GM19324 (cell line): ENCODE measurements around the gene NIF3L1.

Source experiments
- ATAC-seq: cut with Tn5 transposase; IDR thresholded peaks from one replicate; pipeline ENCODE4 v1.9.1; 2021; ENCODE audit warnings: mild to moderate bottlenecking, moderate library complexity; ENCODE audit not compliant: unreplicated experiment, low FRiP score

The NIF3L1 gene

GRCh38 chr2:200888704-200889625 is at the start of gene NIF3L1, which contains the start of gene PPIL3:
NIF3L1 (plus strand) TSS chr2:200889371; CDS start chr2:200891944, 2,573 bp downstream.
PPIL3 (minus strand) TSS chr2:200889077; CDS start chr2:200887615, 1,462 bp downstream.
- ATAC-seq = peak; percentile 90

GRCh38 chr2:200839513-200839912 is 49.7 kb upstream of the NIF3L1 start:
- no peak for ATAC-seq

- ATAC-seq = no peak
Observed at GRCh38 chr2:200843993-200844948, 44.9 kb upstream of the NIF3L1 start.

GRCh38 chr2:200845194-200845593 is 44.0 kb upstream of the NIF3L1 start:
- ATAC-seq = no peak

GRCh38 chr2:200845669-200846325 is 43.4 kb upstream of the NIF3L1 start:
- no peak for ATAC-seq

- ATAC-seq = no peak
Observed at GRCh38 chr2:200847269-200847668, 41.9 kb upstream of the NIF3L1 start.

GRCh38 chr2:200847939-200848338 is 41.2 kb upstream of the NIF3L1 start:
- ATAC-seq = no peak

- ATAC-seq = no peak
Observed at GRCh38 chr2:200850512-200851256, 38.5 kb upstream of the NIF3L1 start.

GRCh38 chr2:200851398-200852248 is 37.5 kb upstream of the NIF3L1 start:
- ATAC-seq = no peak

GRCh38 chr2:200852605-200853004 is 36.6 kb upstream of the NIF3L1 start:
- no peak for ATAC-seq

- ATAC-seq = no peak
Observed at GRCh38 chr2:200856806-200857205, 32.4 kb upstream of the NIF3L1 start.

- ATAC-seq = no peak
Observed at GRCh38 chr2:200860092-200860795, 28.9 kb upstream of the NIF3L1 start.

GRCh38 chr2:200861617-200862155 is 27.5 kb upstream of the NIF3L1 start:
- ATAC-seq = no peak

- ATAC-seq = no peak
Observed at GRCh38 chr2:200862532-200863000, 26.6 kb upstream of the NIF3L1 start.

GRCh38 chr2:200863782-200864175 is 25.4 kb upstream of the NIF3L1 start:
- ATAC-seq = no peak

- ATAC-seq = peak; percentile 93
Observed at GRCh38 chr2:200864176-200865034, 24.8 kb upstream of the NIF3L1 start, which contains the start of gene CLK1. CLK1 (minus strand) TSS chr2:200864658; CDS start chr2:200861862, 2,796 bp downstream.

GRCh38 chr2:200869014-200869413 is 20.2 kb upstream of the NIF3L1 start:
- no peak for ATAC-seq
